Measurements from ENCODE around the gene PDZRN3.

The PDZRN3 gene

DNA sequence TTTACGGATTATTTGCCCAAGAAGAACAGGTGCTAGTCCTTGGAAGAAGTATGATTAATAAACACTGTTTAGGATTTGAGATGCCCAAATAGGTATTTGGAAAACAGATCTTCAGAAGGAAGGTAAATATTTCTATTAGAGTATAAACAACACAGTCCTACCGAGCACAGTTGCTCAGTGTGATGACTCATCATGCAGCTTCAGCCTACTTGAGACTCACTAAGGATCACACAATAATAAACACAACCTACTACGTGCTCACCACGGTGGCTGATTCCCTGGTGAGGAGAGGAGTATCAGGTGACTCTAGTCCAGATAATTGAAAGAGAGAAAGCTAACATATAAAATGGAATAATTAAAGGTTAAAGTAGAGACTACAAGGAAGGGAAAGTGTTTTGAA is 72.0 kb downstream of the PDZRN3 start:
- no peak for DNase-seq

DNA sequence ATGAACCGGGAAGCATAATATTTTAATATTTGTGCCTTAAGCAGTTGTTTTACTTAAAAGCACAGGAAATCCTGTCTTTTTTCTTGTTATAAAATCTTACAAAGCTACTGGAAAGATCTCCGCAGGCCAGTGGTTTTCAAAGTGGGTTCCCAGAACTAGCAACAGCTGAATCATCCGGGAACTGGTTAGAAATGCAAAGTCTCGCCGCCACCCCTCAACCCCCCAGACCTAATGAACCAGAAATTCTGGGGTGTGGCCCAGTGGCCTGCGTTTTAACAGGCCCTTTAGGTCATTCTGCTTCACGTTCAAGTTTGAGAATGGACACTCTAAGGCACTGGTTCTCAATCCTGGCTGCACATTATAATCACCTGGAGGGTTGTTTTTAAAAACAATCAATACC is 74.7 kb downstream of the PDZRN3 start:
- DNase-seq: no peak

GRCh38 chr3:73549051-73549600 is 75.6 kb downstream of the PDZRN3 start:
- no peak for DNase-seq

DNA sequence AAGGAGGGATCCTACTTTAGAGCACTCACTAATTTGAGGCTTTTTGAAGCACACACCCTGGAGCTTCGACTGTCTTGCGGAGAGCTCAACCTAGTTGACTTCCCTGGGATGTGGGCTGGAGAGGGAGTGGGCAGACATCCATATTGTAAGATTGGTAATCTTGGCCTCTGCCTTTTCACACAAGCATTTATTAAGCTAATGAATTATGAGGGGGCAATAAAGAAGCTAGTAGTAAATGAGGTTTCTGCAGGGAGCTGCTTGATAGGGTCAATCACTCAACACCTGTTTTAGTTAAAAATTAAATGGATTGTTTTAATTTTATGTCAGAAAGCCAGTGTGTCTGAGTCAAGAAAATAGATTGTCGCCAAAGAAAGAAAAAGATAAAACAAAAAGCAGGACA is 76.3 kb downstream of the PDZRN3 start:
- DNase-seq: no peak

- no peak for DNase-seq
Observed at GRCh38 chr3:73547427-73548248, 77.1 kb downstream of the PDZRN3 start.

- no peak for DNase-seq
Observed at GRCh38 chr3:73546961-73547360, 77.8 kb downstream of the PDZRN3 start.

DNA sequence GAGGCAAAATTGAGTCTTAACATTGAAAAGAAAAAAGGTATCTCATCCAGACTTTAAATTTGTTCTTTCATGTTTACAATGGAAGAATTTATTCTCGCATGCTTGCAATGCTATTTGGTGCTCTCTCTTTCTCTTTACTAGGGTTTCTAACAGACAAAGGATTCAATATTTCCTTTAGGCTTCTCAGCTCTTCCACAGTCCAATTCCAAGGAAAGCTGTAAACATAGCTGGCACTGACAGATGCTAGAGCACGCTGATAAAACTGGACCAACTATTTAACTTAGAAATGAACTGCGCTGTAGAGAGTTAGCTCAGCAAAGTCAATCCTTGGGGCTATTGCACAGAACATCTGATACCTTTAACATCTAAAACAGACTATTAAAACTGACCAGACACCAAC is 81.3 kb downstream of the PDZRN3 start:
- no peak for DNase-seq

DNA sequence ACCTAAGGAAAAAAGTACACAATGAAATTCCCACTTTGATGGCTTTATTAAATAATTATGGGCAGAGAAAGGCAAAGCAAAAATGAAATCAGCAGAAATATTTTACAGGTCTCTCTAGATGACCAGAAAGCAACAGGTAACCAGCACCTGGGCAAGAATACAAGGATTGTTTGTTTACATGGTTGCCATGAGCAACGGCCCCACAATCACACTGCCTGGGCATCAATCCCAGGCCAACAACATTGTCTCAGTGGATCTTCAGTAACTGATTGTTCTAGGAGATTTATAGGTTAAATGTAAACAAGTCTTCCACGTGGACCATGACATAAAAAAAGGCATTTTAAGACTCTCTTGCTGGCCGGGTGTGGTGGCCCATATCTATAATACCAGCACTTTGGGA is 82.6 kb downstream of the PDZRN3 start:
- peak; percentile 46 for DNase-seq

GRCh38 chr3:73540969-73541740 is 83.6 kb downstream of the PDZRN3 start:
- no peak for DNase-seq

GRCh38 chr3:73538486-73538885 is 86.3 kb downstream of the PDZRN3 start:
- no peak for DNase-seq

DNA sequence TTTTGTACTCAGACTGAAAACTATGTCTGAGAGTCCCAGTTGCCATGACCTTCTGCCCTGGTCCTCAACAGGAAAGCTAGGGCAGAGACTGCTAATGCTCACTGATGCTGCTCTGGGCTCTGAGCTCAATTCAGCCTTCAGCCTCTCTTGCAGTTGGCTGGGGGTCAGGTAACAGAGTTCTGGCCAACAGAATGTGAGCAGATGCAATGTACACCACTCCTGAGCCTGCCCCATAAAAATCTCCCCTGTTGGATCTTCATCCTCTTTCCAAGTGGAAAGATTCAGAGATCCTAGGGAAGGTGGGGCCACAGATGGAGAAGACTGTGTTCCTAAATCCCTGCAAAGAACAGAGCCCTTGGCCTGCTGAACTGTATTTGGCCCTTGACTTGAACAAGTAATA is 87.8 kb downstream of the PDZRN3 start:
- DNase-seq: no peak

GRCh38 chr3:73536336-73536895 is 88.3 kb downstream of the PDZRN3 start:
- DNase-seq: no peak

GRCh38 chr3:73535931-73536330 is 88.8 kb downstream of the PDZRN3 start:
- no peak for DNase-seq

DNA sequence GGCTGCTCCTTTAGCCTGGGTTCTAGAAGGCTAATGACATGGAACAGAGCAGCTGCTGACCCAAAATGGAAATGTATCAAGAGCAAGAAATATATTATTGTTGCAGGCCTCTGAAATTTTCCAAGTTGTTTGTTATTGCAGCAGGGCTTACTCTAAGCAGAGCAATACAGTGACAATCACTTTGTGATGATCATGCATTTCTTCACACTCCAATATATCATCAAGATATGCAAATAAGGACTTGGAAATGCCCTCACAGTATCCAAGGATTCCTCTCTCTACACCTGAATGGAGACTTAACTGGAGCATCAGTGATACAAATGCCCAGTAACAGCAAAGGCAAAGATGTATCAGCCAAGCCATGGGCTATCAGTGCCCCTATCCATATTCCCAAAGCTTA is 89.6 kb downstream of the PDZRN3 start:
- DNase-seq: no peak

DNA sequence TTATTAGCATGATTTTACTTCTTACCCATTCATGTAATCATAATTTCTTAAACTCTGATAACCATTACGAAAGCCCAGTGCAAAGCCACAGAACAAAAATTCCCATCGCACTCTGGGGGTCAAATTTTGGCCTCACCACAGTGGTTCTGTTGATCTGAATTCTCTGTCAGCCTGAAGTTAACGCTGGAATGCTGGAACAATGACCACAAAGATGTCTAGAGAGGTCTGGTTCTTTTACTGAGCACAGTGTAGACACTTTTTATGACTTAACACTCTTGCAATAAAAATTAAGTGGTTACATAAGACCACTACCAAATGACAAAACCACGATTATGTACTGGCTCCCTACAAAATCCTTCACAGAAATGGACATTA is 94.7 kb downstream of the PDZRN3 start:
- no peak for DNase-seq

GRCh38 chr3:73529308-73530021 is 95.3 kb downstream of the PDZRN3 start:
- DNase-seq: no peak

DNA sequence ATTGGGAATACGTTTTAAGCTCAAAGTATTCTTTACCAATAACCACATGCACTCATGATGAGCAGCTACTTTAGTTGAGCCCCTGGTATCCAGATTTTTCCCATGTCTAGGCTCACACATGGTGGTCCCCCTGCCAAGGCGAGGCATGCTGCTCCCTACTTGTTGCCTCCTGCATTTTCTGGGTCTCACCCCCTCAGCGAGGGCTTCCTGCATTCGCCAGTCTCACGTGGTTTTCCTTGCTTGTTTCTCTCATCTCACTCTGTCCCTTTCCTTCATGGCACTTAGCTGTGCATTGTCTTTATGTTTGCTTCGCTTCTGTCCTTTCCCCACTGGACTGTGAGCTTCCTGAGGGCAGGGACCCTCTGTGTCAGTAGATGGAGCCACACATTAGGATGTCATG is 99.2 kb downstream of the PDZRN3 start:
- no peak for DNase-seq

GRCh38 chr3:73523661-73524060 is 101.1 kb downstream of the PDZRN3 start:
- DNase-seq: no peak

DNA sequence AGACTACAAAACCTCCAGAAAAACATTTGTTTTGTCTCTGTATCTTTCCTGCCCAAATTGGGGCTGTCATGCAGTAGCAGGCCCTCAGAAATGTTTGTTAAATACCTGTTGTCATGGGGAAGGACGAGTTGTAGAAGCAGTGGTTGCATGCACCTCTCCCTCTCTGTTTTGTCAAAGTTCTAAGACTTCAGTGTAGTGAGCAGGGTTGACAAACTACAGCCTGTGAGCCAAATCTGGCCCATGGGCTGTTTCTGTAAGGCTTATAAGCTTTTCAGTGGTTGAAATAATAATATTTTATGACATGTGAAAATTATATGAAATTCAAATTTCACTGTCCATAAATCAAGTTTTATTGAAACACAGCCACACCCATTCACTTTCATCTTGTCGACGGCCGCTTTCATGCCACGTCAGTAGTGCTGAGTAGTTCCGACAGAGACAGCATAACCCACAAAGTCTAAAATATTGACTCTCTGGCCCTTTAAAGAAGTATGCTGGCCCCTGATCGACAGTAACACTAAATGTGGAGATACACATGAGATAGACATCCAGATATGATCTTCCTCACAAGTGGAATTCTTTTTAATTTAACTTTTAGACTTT is 102.9 kb downstream of the PDZRN3 start:
- no peak for DNase-seq

- no peak for DNase-seq
Observed at GRCh38 chr3:73520931-73521461, 103.7 kb downstream of the PDZRN3 start.

DNA sequence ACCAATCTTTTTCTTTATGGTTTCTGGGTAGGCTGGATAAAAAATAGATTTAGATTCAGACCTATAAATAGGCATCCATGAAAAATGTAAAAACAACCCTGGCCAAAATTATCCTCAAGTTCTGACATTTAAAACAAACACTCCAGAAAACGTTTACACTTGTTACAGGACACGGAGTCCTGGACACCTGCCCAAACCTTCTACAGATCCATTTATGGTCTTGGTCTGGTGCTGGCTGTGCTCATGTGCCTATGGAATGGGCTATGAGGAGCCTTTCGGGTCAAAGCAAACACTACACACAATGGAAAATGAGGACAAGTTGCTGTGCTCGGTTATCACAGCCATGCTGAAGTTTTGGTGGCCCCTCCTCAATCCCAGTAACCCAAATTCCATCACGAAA is 108.1 kb downstream of the PDZRN3 start:
- peak; percentile 67 for DNase-seq

DNA sequence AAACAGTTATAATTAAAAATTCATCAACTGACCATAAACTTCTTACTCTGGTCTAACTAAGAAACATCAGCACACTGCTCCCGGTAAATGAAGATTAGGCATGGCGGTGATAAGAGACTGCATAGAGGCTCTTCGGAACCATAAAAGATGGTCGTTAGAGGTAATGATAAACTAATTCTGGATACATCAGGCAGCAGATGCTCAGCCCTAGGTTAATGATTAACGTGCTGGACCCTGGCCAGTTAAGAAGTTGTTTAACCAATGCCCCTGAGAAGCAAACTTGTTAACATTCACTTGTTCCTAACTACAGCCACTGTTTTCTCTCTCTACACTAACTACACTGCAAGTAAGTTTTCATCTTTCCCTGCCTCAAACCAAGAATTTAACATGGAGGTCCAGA is 111.5 kb downstream of the PDZRN3 start:
- no peak for DNase-seq

All from SHP77 treated with DMSO at 0.1 percent for 48 hours (cell line).